GM12878 (cell line): ENCODE data around the gene CPA2. TPM values are rescaled to one million over a fixed set of nuclear protein-coding genes. Genes with fewer than 3 reads are reported as not detected.
"Not testable (repeated sequence)": the region's sequence is repeated elsewhere in the genome, so short reads cannot be mapped to it uniquely, and the experiment has no call there.

Source experiments
- ATAC-seq: fragments of 200-7000 bp; cut with Tn5 transposase; 3 replicates; pipeline ENCODE4 v1.9.1; 2020; ENCODE audit warnings: mild to moderate bottlenecking, moderate library complexity
- BruUV-seq: library from RNA; stranded (reverse); fragments of 400-500 nt; replicated peaks from 2 replicates; lab custom pipeline; 2021; lab: Mats Ljungman, UMichigan
- CTCF ChIA-PET: fragments of 300-600 bp; sonication (Branson Sonifier 250); formaldehyde crosslinking; extraction: SDS; loops from one replicate; lab custom pipeline; 2021; ENCODE audit warnings: inconsistent platforms; lab: Yijun Ruan, JAX
- POLR2A ChIA-PET: fragments of 350-600 bp; formaldehyde crosslinking; extraction: SDS; loops from one replicate; lab custom pipeline; 2021; ENCODE audit warnings: inconsistent platforms; lab: Charles Lee
- RAD21 ChIA-PET: fragments of 300-600 bp; sonication (Branson Sonifier 250); formaldehyde crosslinking; loops from one replicate; lab custom pipeline; 2023; ENCODE audit warnings: antibody characterized with exemption; ENCODE audit not compliant: unreplicated experiment; lab: Charles Lee
- SMC1A ChIA-PET: fragments of 300-600 bp; sonication (Branson Sonifier 250); formaldehyde crosslinking; loops from one replicate; lab custom pipeline; 2023; ENCODE audit not compliant: unreplicated experiment, uncharacterized antibody; lab: Charles Lee
- DNase-seq: peaks from one replicate; pipeline ENCODE4 v3.0.0-alpha.2; 2011; ENCODE audit warnings: low read depth, low spot score
- FAIRE-seq: peaks from 3 replicates; lab custom pipeline; 2011; peaks lifted over from hg19 to GRCh38; lab: Jason Lieb, UNC
- H2AFZ ChIP-seq: 2 replicates; pipeline ENCODE4 v1.6.0; 2011; ENCODE audit warnings: low read depth, low read length, control low read depth; ENCODE audit not compliant: control insufficient read depth
- H3K27ac ChIP-seq: 2 replicates; pipeline ENCODE4 v1.5.1; 2011; ENCODE audit warnings: control low read depth; ENCODE audit not compliant: control insufficient read depth, insufficient read depth
- H3K27me3 ChIP-seq, 2 experiments: replicated peaks in 1 of 2; 2 replicates each; pipeline versions ENCODE4 v1.6.0 to v1.6.1; 2011; ENCODE audit warnings: low read length in 1 of 2; ENCODE audit not compliant: control insufficient read depth in 2 of 2, insufficient read depth in 2 of 2
- H3K36me3 ChIP-seq, 2 experiments: 2 replicates each; pipeline ENCODE4 v1.5.1; 2011; ENCODE audit warnings: low read length in 1 of 2; ENCODE audit not compliant: control insufficient read depth in 2 of 2, insufficient read depth in 2 of 2
- H3K4me1 ChIP-seq: 2 replicates; pipeline ENCODE4 v1.6.1; 2011; ENCODE audit warnings: mild to moderate bottlenecking, low read length, moderate library complexity, mixed read lengths; ENCODE audit not compliant: control insufficient read depth, insufficient read depth
- H3K4me2 ChIP-seq: 2 replicates; pipeline ENCODE4 v1.6.0; 2011; ENCODE audit warnings: control low read depth; ENCODE audit not compliant: control insufficient read depth, insufficient read depth
- H3K4me3 ChIP-seq: fragments of 200-600 bp; sonication (generic); 2 replicates; pipeline ENCODE4 v1.5.1; 2016
- H3K79me2 ChIP-seq: 2 replicates; pipeline ENCODE4 v1.6.0; 2011; ENCODE audit warnings: low read length; ENCODE audit not compliant: control insufficient read depth, insufficient read depth
- H3K9ac ChIP-seq: 2 replicates; pipeline ENCODE4 v1.8.0; 2011; ENCODE audit warnings: low read length, control low read depth, mixed read lengths; ENCODE audit not compliant: control insufficient read depth, insufficient read depth
- H3K9me3 ChIP-seq: replicated peaks from 3 replicates; pipeline ENCODE4 v1.5.1; 2011; ENCODE audit warnings: mild to moderate bottlenecking, low read length; ENCODE audit not compliant: control insufficient read depth, insufficient read depth
- H4K20me1 ChIP-seq: 2 replicates; pipeline ENCODE4 v1.6.0; 2011; ENCODE audit not compliant: control insufficient read depth, insufficient read depth
- ATF2 ChIP-seq: IDR thresholded peaks from 2 replicates; pipeline ENCODE4 v1.6.1; 2012; ENCODE audit warnings: low read length, inconsistent platforms
- BHLHE40 ChIP-seq, 2 experiments: fragments of 450-650 bp in 1 of 2; IDR thresholded peaks; 2 replicates each; pipeline ENCODE4 v1.6.1; 2011 to 2017; ENCODE audit warnings: low read depth in 2 of 2, borderline replicate concordance in 1 of 2, improper control_type of control experiment in 1 of 2, low read length in 1 of 2, mild to moderate bottlenecking in 1 of 2
- EED ChIP-seq: sonication (generic); IDR thresholded peaks from 2 replicates; pipeline ENCODE4 v1.6.1; 2016; ENCODE audit warnings: antibody characterized with exemption, low read depth
- EGR1 ChIP-seq, 2 experiments: IDR thresholded peaks; 1 replicate in 1 of 2; 2 replicates in 1 of 2; pipeline ENCODE4 v1.6.1; 2011 to 2012; ENCODE audit warnings: low read depth in 2 of 2, low read length in 2 of 2, borderline replicate concordance in 1 of 2, mild to moderate bottlenecking in 1 of 2, moderate library complexity in 1 of 2
- EZH2 ChIP-seq: IDR thresholded peaks from 2 replicates; pipeline ENCODE4 v1.6.1; 2012; ENCODE audit warnings: low read depth, mild to moderate bottlenecking, control low read depth, inconsistent platforms, low read length, borderline replicate concordance; ENCODE audit not compliant: control insufficient read depth
- LARP7 ChIP-seq: fragments of 450-650 bp; IDR thresholded peaks from 2 replicates; pipeline ENCODE4 v1.6.1; 2017; ENCODE audit warnings: mild to moderate bottlenecking
- NFYB ChIP-seq: IDR thresholded peaks from 2 replicates; pipeline ENCODE4 v1.6.1; 2011; ENCODE audit warnings: low read depth, mild to moderate bottlenecking, low read length, improper control_type of control experiment, moderate library complexity; ENCODE audit not compliant: insufficient read depth
- WGBS: methylation state at CpG from one replicate; pipeline ENCODE4 v1.1.6; 2016; ENCODE audit warnings: low lambda C conversion rate; ENCODE audit not compliant: insufficient replicate concordance, insufficient coverage; ENCODE audit errors: missing lambda C conversion rate; 5-methylcytosine and 5-hydroxymethylcytosine counted together
- in situ Hi-C: fragments of 300-500 bp; cut with MboI; formaldehyde crosslinking; loops from 9 replicates; pipeline ENCODE4 v1.14.3; 2018; ENCODE audit warnings: mixed read lengths
- intact Hi-C: fragments of 100-400 bp; cut with micrococcal nuclease; formaldehyde crosslinking; loops from one replicate; pipeline ENCODE4 v1.14.2; 2022; ENCODE audit not compliant: unreplicated experiment
- polyA plus RNA-seq, 11 experiments: library from polyadenylated mRNA; depleted of rRNA in 4 of 11; unstranded in 6 of 11; stranded (reverse) in 5 of 11; fragments of >200 nt; fragmentation: Nextera tagmentation in 4 of 11; fragmentation: Illumina TruSeq in 1 of 11; extraction: Ambion mirVana in 4 of 11; extraction: Trizol in 1 of 11; gene quantifications; 1 replicate in 1 of 11; 2 replicates in 10 of 11; pipeline versions ENCODE4 v1.2.1 to v1.2.3, GENCODE V29; 2011 to 2016; ENCODE audit warnings: inconsistent platforms in 2 of 11, missing spikeins in 2 of 11, low read depth in 1 of 11
- total RNA-seq, 4 experiments: library from RNA; depleted of rRNA in 3 of 4; stranded (reverse); fragments of >200 nt in 3 of 4; fragmentation: Illumina TruSeq in 1 of 4; extraction: Trizol in 1 of 4; gene quantifications; 2 replicates each; pipeline versions ENCODE4 v1.2.1 to v1.2.3, GENCODE V29; 2013 to 2021

The CPA2 gene
- total and polyA plus RNA-seq, 10 of the 15 experiments (the other 5 are each of a cell fraction or from before 2014, with no cell fraction given): 0.04 to 1.9 TPM; not detected in 8

GRCh38 chr7:130234078-130234477, 32.6 kb upstream of the CPA2 start:
- TF ChIP-seq EED (no peak), BHLHE40 (IDR thresholded peaks at IDR 0.05; ENCODE audit: borderline replicate concordance in 1 of 2, low read depth in 2 of 2, low read length in 1 of 2) (no peak), LARP7 (no peak), ATF2 (no peak), EGR1 (IDR thresholded peaks at IDR 0.05; ENCODE audit: borderline replicate concordance in 1 of 2, low read depth in 2 of 2, low read length in 2 of 2) (no peak), EZH2 (no peak), NFYB (no peak)
- no peak for ATAC-seq
- Histone ChIP-seq H2AFZ (no peak overlapping the region), H3K4me1 (no peaks in the 10 kb centered on the region), H3K9ac (no peak overlapping the region), H3K36me3 (no peaks in the 10 kb centered on the region), H3K27me3 (no peaks in the 10 kb centered on the region), H3K4me2 (no peak overlapping the region), H3K27ac (no peak overlapping the region), H3K9me3 (no peaks in the 10 kb centered on the region), H3K4me3 (no peak overlapping the region), H3K79me2 (no peaks in the 10 kb centered on the region), H4K20me1 (no peaks in the 10 kb centered on the region)
- intact Hi-C loops (no loop called here), in situ Hi-C loops (no loop called here)
- ChIA-PET SMC1A (no interaction called here), CTCF (no interaction called here), POLR2A (no interaction called here), RAD21 (no interaction called here)
- no TSS peak for BruUV-seq
- DNase-seq: no peak
- 35% methylated on average over 2 of the region's 2 CpGs for WGBS
- FAIRE-seq: no peak

- H3K4me3 ChIP-seq, FAIRE-seq, BruUV-seq, H3K9ac ChIP-seq, H3K79me2 ChIP-seq, H4K20me1 ChIP-seq, H3K4me1 ChIP-seq, intact Hi-C loops, in situ Hi-C loops, DNase-seq, H3K27ac ChIP-seq, H3K36me3 ChIP-seq, H3K27me3 ChIP-seq, ATAC-seq, RAD21 ChIA-PET, H3K4me2 ChIP-seq, H3K9me3 ChIP-seq, H2AFZ ChIP-seq: not testable (repeated sequence)
- ChIA-PET POLR2A (interaction anchor here (1.4 kb wide), 1 partner anchor 31 kb away, joined by 4 read pairs; the partner anchor contains the start of gene TMEM209), CTCF (interaction anchor here (0.8 kb wide), 1 partner anchor 25 kb away, joined by 3 read pairs; no protein-coding TSS in a partner anchor), SMC1A (interaction anchor here (1.1 kb wide), 1 partner anchor 8 kb away, joined by 4 read pairs; no protein-coding TSS in a partner anchor)
- WGBS: 16% methylated on average over 3 of the region's 4 CpGs
Observed at GRCh38 chr7:130236361-130236760, 30.3 kb upstream of the CPA2 start.
